CD8-positive, alpha-beta memory T cell (primary cell): ENCODE measurements around the gene FAM9C. TPM values are rescaled to one million over a fixed set of nuclear protein-coding genes. Genes with fewer than 3 reads are reported as not detected.
A peak's percentile ranks its signal among the peaks of the same experiment; 100 is the strongest.

ENCODE experiments used
- CTCF ChIA-PET: fragments of 350-600 bp; sonication (Branson Sonifier 250); formaldehyde crosslinking; loops from one replicate; lab custom pipeline; 2021; ENCODE audit warnings: antibody characterized with exemption; lab: Charles Lee
- POLR2A ChIA-PET: fragments of 350-600 bp; sonication (Branson Sonifier 250); formaldehyde crosslinking; loops from one replicate; lab custom pipeline; 2021; ENCODE audit warnings: antibody characterized with exemption; lab: Charles Lee
- DNase-seq, 5 donors: peaks; one replicate each; pipeline versions ENCODE4 v3.0.0 to v3.0.0-alpha.2; 2020 to 2022; ENCODE audit warnings: mixed read lengths in 1 of 5
- H3K27ac ChIP-seq: one replicate; pipeline ENCODE4 v1.7.0; 2013; ENCODE audit warnings: low read depth, mild to moderate bottlenecking, low read length, moderate library complexity
- H3K27me3 ChIP-seq: 2 replicates; pipeline ENCODE4 v1.7.0; 2013; ENCODE audit warnings: low read length, mild to moderate bottlenecking; ENCODE audit not compliant: insufficient read depth, poor library complexity, severe bottlenecking
- H3K36me3 ChIP-seq: 2 replicates; pipeline ENCODE4 v1.7.0; 2013; ENCODE audit warnings: mild to moderate bottlenecking, low read length, moderate library complexity; ENCODE audit not compliant: insufficient read depth
- H3K4me1 ChIP-seq: 2 replicates; pipeline ENCODE4 v1.7.0; 2013; ENCODE audit warnings: mild to moderate bottlenecking, low read length, moderate library complexity; ENCODE audit not compliant: insufficient read depth
- H3K4me3 ChIP-seq: 2 replicates; pipeline ENCODE4 v1.7.0; 2013; ENCODE audit warnings: mild to moderate bottlenecking, low read length
- H3K9me3 ChIP-seq: 2 replicates; pipeline ENCODE4 v1.7.0; 2013; ENCODE audit warnings: mild to moderate bottlenecking, low read length
- H3K27ac Mint-ChIP-seq, 8 donors: one replicate each; pipeline ENCODE4 v1.8.0; 2020 to 2021; ENCODE audit warnings: mixed read lengths in 8 of 8, mild to moderate bottlenecking in 6 of 8, inconsistent platforms in 3 of 8, moderate library complexity in 3 of 8
- H3K27me3 Mint-ChIP-seq, 2 donors: one replicate each; pipeline ENCODE4 v1.8.0; 2020 to 2021; ENCODE audit warnings: mixed read lengths in 2 of 2, mild to moderate bottlenecking in 1 of 2, moderate library complexity in 1 of 2
- H3K36me3 Mint-ChIP-seq, 3 donors: one replicate each; pipeline ENCODE4 v1.8.0; 2020 to 2021; ENCODE audit warnings: mixed read lengths in 3 of 3, inconsistent platforms in 1 of 3, mild to moderate bottlenecking in 1 of 3
- H3K4me1 Mint-ChIP-seq, 3 donors: one replicate each; pipeline ENCODE4 v1.8.0; 2020 to 2021; ENCODE audit warnings: mixed read lengths in 3 of 3, inconsistent platforms in 1 of 3, mild to moderate bottlenecking in 1 of 3
- H3K4me3 Mint-ChIP-seq, 7 donors: one replicate each; pipeline ENCODE4 v1.8.0; 2020 to 2021; ENCODE audit warnings: mixed read lengths in 7 of 7, mild to moderate bottlenecking in 6 of 7, moderate library complexity in 4 of 7, inconsistent platforms in 2 of 7
- H3K9me3 Mint-ChIP-seq, 5 donors: one replicate each; pipeline ENCODE4 v1.8.0; 2020 to 2022; ENCODE audit warnings: mixed read lengths in 5 of 5, mild to moderate bottlenecking in 3 of 5, moderate library complexity in 2 of 5, inconsistent platforms in 1 of 5
- polyA plus RNA-seq: library from polyadenylated mRNA; unstranded; fragments of 300-500 nt; fragmentation: Illumina TruSeq; gene quantifications from one replicate; pipeline ENCODE4 v1.2.3, GENCODE V29; 2021
- total RNA-seq, 2 experiments: library from RNA; stranded (reverse); gene quantifications; one replicate each; pipeline ENCODE4 v1.2.3, GENCODE V29; 2021

The FAM9C gene
- total and polyA plus RNA-seq, 3 experiments from 2014 or later, result not detected

DNA sequence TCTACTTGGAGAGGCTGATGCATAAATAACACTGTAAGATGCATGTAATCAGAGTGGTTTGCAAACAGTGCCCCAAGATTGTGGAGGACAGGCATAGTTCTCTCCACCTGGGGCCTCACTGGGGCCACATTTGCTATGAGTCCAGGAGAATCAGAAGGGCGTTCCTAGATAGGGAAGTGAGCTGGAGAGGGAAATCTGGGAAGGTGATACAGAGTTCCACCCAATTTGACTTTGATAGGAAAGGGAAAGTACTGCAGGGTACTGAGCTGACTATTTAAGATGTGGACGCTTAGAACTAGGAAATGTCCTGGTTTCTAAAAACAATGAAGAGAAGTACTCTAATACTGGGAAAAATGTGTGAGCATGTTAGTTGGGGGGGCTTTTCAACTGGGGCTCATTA, 33.9 kb downstream of the FAM9C start:
- Mint-ChIP-seq H3K9me3 (no peaks in the 10 kb centered on the region), H3K27me3 (peaks cover 0 to 24% of the 10 kb centered on the region in 2 donors), H3K4me1 (peaks cover 48 to 79% (median 77%) of the 10 kb centered on the region in 3 donors), H3K4me3 (no peak overlapping the region), H3K27ac (peak overlapping the region in 2 of 8 donors; percentile 17 to 46), H3K36me3 (no peaks in the 10 kb centered on the region)
- DNase-seq, result no peak
- Histone ChIP-seq H3K36me3 (no peaks in the 10 kb centered on the region), H3K4me1 (peaks cover 57% of the 10 kb centered on the region), H3K27ac (no peak overlapping the region), H3K27me3 (no peaks in the 10 kb centered on the region), H3K9me3 (no peaks in the 10 kb centered on the region), H3K4me3 (no peak overlapping the region)
- POLR2A ChIA-PET, result no interaction called here
- CTCF ChIA-PET, result interaction anchor here (1.1 to 1.9 kb wide), 2 partner anchors 10 to 12 kb away, joined by 3 to 5 read pairs; no protein-coding TSS in a partner anchor

DNA sequence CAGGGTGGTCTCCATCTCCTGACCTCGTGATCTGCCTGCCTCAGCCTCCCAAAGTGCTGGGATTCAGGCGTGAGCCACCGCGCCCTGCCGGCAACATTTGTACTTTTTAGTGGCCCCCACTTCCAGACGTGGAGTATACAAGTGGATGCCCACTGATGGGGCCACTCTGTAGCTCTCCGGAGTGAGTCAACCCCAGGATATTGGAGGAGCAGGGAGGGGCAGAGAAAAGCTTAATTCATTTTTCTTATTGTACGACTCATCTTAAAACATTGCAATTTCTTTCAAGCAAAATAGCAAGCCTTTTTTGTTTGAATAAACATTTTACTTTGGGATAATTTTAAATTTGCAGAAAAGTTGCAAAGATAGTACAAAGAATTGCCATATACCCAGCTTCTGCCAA, 34.6 kb downstream of the FAM9C start:
- DNase-seq, result no peak
- ChIA-PET POLR2A (no interaction called here), CTCF (interaction anchor here (1.9 kb wide), 1 partner anchor 9 kb away, joined by 5 read pairs; no protein-coding TSS in a partner anchor)
- H3K36me3 Mint-ChIP-seq, result no peaks in the 10 kb centered on the region
- H3K9me3 ChIP-seq, result no peaks in the 10 kb centered on the region
- H3K4me1 ChIP-seq, result peaks cover 63% of the 10 kb centered on the region
- no peaks in the 10 kb centered on the region for H3K36me3 ChIP-seq
- H3K4me1 Mint-ChIP-seq, result peaks cover 50 to 82% (median 78%) of the 10 kb centered on the region in 3 donors
- no peaks in the 10 kb centered on the region for H3K9me3 Mint-ChIP-seq
- H3K27me3 ChIP-seq, result no peaks in the 10 kb centered on the region
- no peak overlapping the region for H3K27ac Mint-ChIP-seq
- peaks cover 0 to 23% of the 10 kb centered on the region in 2 donors for H3K27me3 Mint-ChIP-seq
- H3K4me3 ChIP-seq, result no peak overlapping the region
- no peak overlapping the region for H3K4me3 Mint-ChIP-seq
- H3K27ac ChIP-seq, result no peak overlapping the region

DNA sequence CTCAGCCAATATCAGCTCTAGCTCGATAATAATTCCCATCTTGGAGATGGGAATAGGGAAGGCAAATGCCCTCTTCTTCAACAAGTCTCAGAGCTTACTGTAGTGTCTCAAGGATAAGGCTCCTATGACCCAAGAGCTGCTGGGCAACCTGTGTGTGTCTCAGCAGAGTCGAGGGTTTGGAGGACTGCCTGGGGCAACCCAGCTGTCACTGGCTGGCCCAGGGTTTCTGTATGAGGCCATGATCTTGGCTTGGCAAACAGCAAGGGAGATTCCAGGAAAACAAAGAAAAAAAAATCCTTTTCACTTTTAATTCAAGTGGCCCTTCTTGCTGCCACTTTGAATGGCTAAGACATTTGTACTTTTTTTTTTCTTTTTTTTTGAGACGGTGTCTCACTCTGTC, 35.1 kb downstream of the FAM9C start:
- DNase-seq, result no peak
- Histone ChIP-seq H3K9me3 (no peaks in the 10 kb centered on the region), H3K27ac (no peak overlapping the region), H3K4me3 (no peak overlapping the region), H3K36me3 (no peaks in the 10 kb centered on the region), H3K4me1 (peaks cover 62% of the 10 kb centered on the region), H3K27me3 (no peaks in the 10 kb centered on the region)
- Mint-ChIP-seq H3K4me1 (peaks cover 49 to 81% (median 77%) of the 10 kb centered on the region in 3 donors), H3K27ac (peak overlapping the region in 1 of 8 donors; percentile 41), H3K36me3 (peaks cover 0 to 3% (median 0%) of the 10 kb centered on the region in 3 donors), H3K27me3 (peaks cover 0 to 23% of the 10 kb centered on the region in 2 donors), H3K9me3 (no peaks in the 10 kb centered on the region), H3K4me3 (no peak overlapping the region)
- POLR2A ChIA-PET, result no interaction called here
- CTCF ChIA-PET, result no interaction called here

DNA sequence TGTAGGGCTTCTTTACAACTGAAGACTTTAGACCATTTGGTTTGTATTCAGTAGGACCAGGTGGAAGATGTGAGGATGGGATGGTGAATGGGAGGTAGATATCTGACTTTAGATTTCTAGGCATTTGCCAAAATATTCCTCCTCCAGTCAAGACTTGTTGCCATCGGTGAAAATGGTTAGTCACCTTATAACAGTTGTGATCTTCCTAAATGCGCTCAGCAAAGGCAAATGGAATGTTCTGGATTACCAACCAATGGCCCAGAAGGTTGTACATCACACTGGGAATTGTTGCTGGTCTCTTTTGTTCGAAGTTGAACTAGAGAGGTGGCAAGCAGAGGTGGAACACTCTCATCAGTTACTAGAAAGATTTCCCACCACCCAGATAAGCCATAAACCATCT, 35.6 kb downstream of the FAM9C start:
- CTCF ChIA-PET, result interaction anchor here (1.0 to 1.6 kb wide), 3 partner anchors 62 to 479 kb away, joined by 3 to 5 read pairs (median 3); no protein-coding TSS in a partner anchor
- no peaks in the 10 kb centered on the region for H3K27me3 ChIP-seq
- no peaks in the 10 kb centered on the region for H3K9me3 ChIP-seq
- H3K27ac ChIP-seq, result no peak overlapping the region
- H3K36me3 ChIP-seq, result no peaks in the 10 kb centered on the region
- H3K27ac Mint-ChIP-seq, result peak overlapping the region in 3 of 8 donors; percentile 10 to 71 (median 41)
- H3K27me3 Mint-ChIP-seq, result peaks cover 0 to 21% of the 10 kb centered on the region in 2 donors
- no peak overlapping the region for H3K4me3 Mint-ChIP-seq
- peaks cover 44 to 77% (median 73%) of the 10 kb centered on the region in 3 donors for H3K4me1 Mint-ChIP-seq
- DNase-seq, result no peak
- POLR2A ChIA-PET, result interaction anchor here (1.0 kb wide), 1 partner anchor 38 kb away, joined by 5 read pairs; no protein-coding TSS in a partner anchor
- no peaks in the 10 kb centered on the region for H3K9me3 Mint-ChIP-seq
- H3K36me3 Mint-ChIP-seq, result peaks cover 0 to 3% (median 0%) of the 10 kb centered on the region in 3 donors
- peaks cover 57% of the 10 kb centered on the region for H3K4me1 ChIP-seq
- no peak overlapping the region for H3K4me3 ChIP-seq

DNA sequence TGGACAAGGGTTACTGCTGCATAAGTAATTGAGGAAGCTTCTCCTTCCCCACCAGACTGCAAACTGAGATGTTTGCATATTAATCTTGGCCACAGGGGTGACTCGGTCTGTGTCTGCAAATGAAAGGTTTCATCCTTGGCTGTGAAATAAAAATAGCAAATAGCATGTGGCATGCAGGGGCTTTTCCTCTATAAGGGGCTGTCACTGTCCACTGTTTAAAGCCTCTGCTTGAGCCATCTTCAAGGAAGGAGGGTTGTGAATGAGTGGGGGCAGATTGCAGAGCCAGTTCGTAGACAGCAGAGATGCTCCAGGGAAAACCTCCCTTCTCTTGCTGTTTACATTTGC, 36.3 kb downstream of the FAM9C start:
- H3K4me3 ChIP-seq, result no peak overlapping the region

DNA sequence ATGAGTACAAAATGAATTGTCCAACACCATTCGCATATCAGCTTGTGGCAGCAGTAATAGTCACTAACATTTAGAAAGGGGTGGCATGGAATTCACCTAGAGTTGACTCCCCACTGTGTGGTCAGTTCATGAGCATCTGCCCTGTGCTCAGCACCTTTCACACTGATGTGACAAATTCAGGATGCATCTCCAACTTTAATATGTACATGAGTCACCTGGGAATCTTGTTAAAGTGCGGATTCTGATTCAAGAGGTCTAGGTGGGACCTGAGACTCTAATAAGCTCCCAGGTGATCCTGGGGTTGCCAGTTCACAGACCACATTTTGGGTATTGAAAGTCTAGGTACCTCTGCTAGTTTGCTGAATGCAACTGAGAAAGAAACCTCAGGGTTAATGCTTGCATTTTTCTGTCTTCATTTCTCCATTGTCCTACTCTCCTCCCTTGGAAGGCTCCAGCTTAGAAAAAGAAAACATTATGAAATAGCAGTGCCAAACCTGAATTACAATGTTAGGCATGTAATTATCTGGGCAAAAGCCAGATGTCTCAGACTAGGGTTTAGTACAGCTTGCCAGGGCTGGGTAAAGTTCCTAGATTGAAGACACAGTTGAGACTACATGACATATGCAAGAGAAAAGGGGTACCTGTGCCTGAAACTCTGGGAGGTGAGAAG, 36.8 kb downstream of the FAM9C start:
- Mint-ChIP-seq H3K27me3 (peaks cover 0 to 18% of the 10 kb centered on the region in 2 donors), H3K4me1 (peaks cover 37 to 75% (median 67%) of the 10 kb centered on the region in 3 donors), H3K4me3 (peak overlapping the region in 3 of 7 donors; percentile 12 to 42 (median 41)), H3K36me3 (peaks cover 0 to 3% (median 0%) of the 10 kb centered on the region in 3 donors), H3K9me3 (no peaks in the 10 kb centered on the region), H3K27ac (peak overlapping the region; percentile 4 to 84 (median 44))
- ChIA-PET POLR2A (interaction anchor here (1.0 kb wide), 1 partner anchor 37 kb away, joined by 5 read pairs; no protein-coding TSS in a partner anchor), CTCF (interaction anchor here (1.0 to 3.6 kb wide), 5 partner anchors 61 to 480 kb away, joined by 3 to 13 read pairs (median 5); no protein-coding TSS in a partner anchor)
- Histone ChIP-seq H3K9me3 (no peaks in the 10 kb centered on the region), H3K27ac (no peak overlapping the region), H3K4me3 (no peak overlapping the region), H3K27me3 (no peaks in the 10 kb centered on the region), H3K4me1 (peaks cover 54% of the 10 kb centered on the region), H3K36me3 (no peaks in the 10 kb centered on the region)
- DNase-seq, result no peak

More for the DNA sequence above, 36.3 kb downstream of the FAM9C start:
- H3K36me3 Mint-ChIP-seq, result peaks cover 0 to 3% (median 0%) of the 10 kb centered on the region in 3 donors
- H3K4me1 Mint-ChIP-seq, result peaks cover 38 to 75% (median 67%) of the 10 kb centered on the region in 3 donors
- Histone ChIP-seq H3K27ac (no peak overlapping the region), H3K36me3 (no peaks in the 10 kb centered on the region), H3K27me3 (no peaks in the 10 kb centered on the region), H3K4me1 (peaks cover 54% of the 10 kb centered on the region), H3K9me3 (no peaks in the 10 kb centered on the region)
- H3K27ac Mint-ChIP-seq, result peak overlapping the region in 7 of 8 donors; percentile 4 to 84 (median 46)
- DNase-seq, result no peak
- peaks cover 0 to 18% of the 10 kb centered on the region in 2 donors for H3K27me3 Mint-ChIP-seq
- peak overlapping the region in 2 of 7 donors; percentile 41 to 42 for H3K4me3 Mint-ChIP-seq
- H3K9me3 Mint-ChIP-seq, result no peaks in the 10 kb centered on the region
- ChIA-PET POLR2A (interaction anchor here (1.0 kb wide), 1 partner anchor 37 kb away, joined by 5 read pairs; no protein-coding TSS in a partner anchor), CTCF (interaction anchor here (1.0 to 1.6 kb wide), 3 partner anchors 61 to 480 kb away, joined by 3 to 5 read pairs (median 3); no protein-coding TSS in a partner anchor)

DNA sequence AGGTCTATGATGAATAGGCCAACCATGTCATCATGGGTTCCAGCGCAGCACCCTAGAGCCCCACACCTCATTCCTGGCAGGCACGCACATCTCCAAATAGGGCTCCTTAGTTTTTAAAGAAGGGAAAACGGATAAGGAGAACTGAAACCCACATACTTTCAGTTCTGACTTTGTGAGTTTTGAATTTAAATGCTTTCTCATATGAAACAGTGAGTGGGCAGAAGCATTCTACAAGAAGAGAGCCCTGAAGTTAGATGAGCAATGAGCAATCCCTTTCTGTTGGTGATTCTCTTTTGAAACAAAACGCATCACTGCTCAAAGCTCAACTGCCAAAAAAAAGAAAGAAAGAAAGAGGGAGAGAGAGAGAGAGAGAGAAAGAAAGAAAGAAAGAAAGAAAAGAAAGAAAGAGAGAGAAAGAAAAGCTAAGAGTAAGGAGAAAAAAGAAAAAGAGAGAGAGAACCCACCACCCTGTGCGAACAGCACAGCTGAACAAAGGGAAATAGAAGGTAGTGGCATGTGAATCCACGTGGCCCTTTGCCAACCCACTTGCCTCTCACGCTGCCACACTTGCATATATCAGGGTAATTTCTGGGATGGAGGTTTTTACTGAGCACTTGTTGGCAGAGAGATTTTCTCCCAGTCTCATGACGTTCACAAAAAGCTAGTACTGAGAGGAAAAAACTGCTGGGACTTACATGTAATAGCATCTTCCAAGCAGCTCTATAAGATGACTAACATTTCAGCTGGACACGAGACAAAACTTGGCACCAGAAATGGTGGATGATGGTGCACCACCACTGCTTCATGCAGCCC, 38.6 kb downstream of the FAM9C start:
- Histone ChIP-seq H3K27me3 (no peaks in the 10 kb centered on the region), H3K36me3 (no peaks in the 10 kb centered on the region), H3K9me3 (no peaks in the 10 kb centered on the region), H3K4me3 (no peak overlapping the region), H3K27ac (no peak overlapping the region), H3K4me1 (peaks cover 69% of the 10 kb centered on the region)
- H3K27ac Mint-ChIP-seq, result peak overlapping the region; percentile 84 to 96 (median 91)
- POLR2A ChIA-PET, result interaction anchor here (1.0 to 1.7 kb wide), 3 partner anchors 28 to 85 kb away, joined by 5 to 8 read pairs (median 7); no protein-coding TSS in a partner anchor
- H3K36me3 Mint-ChIP-seq, result peaks cover 0 to 3% (median 0%) of the 10 kb centered on the region in 3 donors
- peaks cover 0 to 10% of the 10 kb centered on the region in 2 donors for H3K27me3 Mint-ChIP-seq
- H3K9me3 Mint-ChIP-seq, result no peaks in the 10 kb centered on the region
- H3K4me1 Mint-ChIP-seq, result peaks cover 45 to 80% (median 72%) of the 10 kb centered on the region in 3 donors
- DNase-seq, result no peak
- CTCF ChIA-PET, result interaction anchor here (1.3 to 3.6 kb wide), 6 partner anchors 9 to 86 kb away, joined by 3 to 13 read pairs (median 3); no protein-coding TSS in a partner anchor
- peak overlapping the region; percentile 56 to 75 (median 64) for H3K4me3 Mint-ChIP-seq
